ENCODE results near the gene SF3A2.

Gene SF3A2

GRCh38 chr19:2236314-2237050, at the start of gene SF3A2, which contains the start of gene PLEKHJ1:
SF3A2 (plus strand) TSS chr19:2236824; CDS start chr19:2243419, 6,595 bp downstream.
PLEKHJ1 (minus strand) TSS chr19:2236329; CDS start chr19:2236248, 81 bp downstream.
- peak; percentile 99 for DNase-seq (ENCODE audit: low read depth)
- Histone ChIP-seq H3K4me3 (ENCODE audit: low read length) (peak within 1 kb of the TSS; percentile 89), H3K27me3 (replicated peaks; ENCODE audit: control insufficient read depth, insufficient read depth, low read length) (no peaks in the 10 kb centered on the region), H3K9me3 (ENCODE audit: control insufficient read depth, low read length) (no peaks in the 10 kb centered on the region), H3K36me3 (ENCODE audit: control insufficient read depth, insufficient read depth, low read length, severe bottlenecking) (peaks cover 18% of the 10 kb centered on the region), H3K9ac (ENCODE audit: low read length) (peak within 1 kb of the TSS; percentile 97), H3K4me1 (ENCODE audit: control insufficient read depth, insufficient read depth, low read length) (peaks cover 51% of the 10 kb centered on the region)

DNA sequence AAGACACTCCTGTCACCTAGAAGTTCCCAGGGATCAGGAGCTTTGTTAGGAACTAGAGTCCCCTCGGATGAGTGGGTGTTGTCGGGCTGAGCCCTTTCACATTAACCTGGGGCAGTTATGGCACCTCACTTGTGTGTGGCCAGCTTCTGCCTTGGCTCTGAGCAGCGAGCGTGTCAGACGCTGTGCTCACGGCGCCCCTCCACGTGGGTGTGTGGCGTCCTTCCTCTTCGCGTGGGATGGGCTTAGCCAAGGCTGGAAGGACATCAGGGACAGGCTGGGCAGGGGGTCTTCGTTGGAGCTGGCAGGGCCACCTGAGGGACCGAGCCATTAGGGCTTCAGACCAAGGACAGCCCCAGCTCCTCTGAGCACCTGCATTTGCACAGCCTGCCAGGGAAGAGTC, 49.5 kb upstream of the SF3A2 start:
- Histone ChIP-seq H3K27me3 (replicated peaks; ENCODE audit: control insufficient read depth, insufficient read depth, low read length) (no peaks in the 10 kb centered on the region), H3K4me1 (ENCODE audit: control insufficient read depth, insufficient read depth, low read length) (peaks cover 24% of the 10 kb centered on the region), H3K9ac (ENCODE audit: low read length) (peak overlapping the region; percentile 86), H3K36me3 (ENCODE audit: control insufficient read depth, insufficient read depth, low read length, severe bottlenecking) (peaks cover 58% of the 10 kb centered on the region), H3K9me3 (ENCODE audit: control insufficient read depth, low read length) (no peaks in the 10 kb centered on the region), H3K4me3 (ENCODE audit: low read length) (peak overlapping the region; percentile 55)
- no peak for DNase-seq (ENCODE audit: low read depth)

DNA sequence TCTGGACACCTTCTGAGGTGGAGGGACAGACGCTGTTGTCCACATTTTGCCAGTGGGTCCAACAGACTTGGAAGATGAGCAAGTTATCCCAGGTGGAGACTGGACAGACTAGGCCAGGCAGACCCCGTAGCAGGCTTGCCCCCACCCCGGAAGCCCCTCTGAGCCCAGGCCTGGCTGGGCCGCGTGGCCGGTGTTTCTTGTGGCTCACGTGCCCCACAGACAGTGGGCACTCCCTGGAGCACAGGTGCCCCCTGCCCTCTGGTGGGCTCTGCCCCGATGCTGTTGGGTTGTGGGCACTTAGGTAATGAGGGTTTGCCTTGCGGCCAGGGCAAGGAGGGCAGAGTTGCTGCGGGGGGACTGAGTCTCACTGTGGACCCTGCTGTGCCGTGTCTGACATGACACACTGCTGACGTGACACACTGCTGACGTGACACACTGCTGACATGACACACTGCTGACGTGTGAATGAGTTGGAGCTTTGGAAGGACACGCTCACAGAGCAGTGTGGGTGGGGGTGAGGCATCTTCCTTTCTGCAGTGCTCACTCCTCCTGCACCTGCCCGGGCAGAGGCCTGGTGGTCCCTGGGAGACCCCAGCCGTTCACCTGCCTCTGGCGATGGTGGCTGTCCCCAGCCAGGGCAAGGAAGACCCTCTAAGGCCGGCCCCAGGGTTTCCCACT, 47.8 kb upstream of the SF3A2 start:
- no peaks in the 10 kb centered on the region for H3K9me3 ChIP-seq (ENCODE audit: control insufficient read depth, low read length)
- no peak for DNase-seq (ENCODE audit: low read depth)
- peaks cover 24% of the 10 kb centered on the region for H3K4me1 ChIP-seq (ENCODE audit: control insufficient read depth, insufficient read depth, low read length)
- H3K27me3 ChIP-seq (replicated peaks; ENCODE audit: control insufficient read depth, insufficient read depth, low read length): no peaks in the 10 kb centered on the region
- H3K36me3 ChIP-seq (ENCODE audit: control insufficient read depth, insufficient read depth, low read length, severe bottlenecking): peaks cover 63% of the 10 kb centered on the region
- H3K4me3 ChIP-seq (ENCODE audit: low read length): no peak overlapping the region
- no peak overlapping the region for H3K9ac ChIP-seq (ENCODE audit: low read length)

DNA sequence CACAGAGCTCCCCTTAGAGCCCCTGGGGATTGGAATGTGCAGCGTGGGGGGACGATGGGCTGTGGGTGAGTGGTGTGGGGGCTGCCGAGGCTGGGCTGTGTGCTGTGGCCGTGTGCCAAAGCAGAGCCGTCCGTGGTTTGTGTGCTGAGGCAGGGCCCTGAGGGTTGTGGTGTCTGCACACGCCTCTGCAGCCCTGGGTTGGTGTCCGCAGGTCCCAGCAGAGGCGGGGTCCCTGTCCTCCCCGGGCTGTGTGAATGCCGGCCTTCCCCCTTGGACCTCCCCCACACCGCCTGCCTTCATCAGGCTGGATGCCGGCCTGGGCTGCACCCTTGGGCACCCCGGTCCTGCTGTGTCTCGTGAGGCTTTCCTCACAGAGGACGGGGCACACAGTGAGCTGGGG, 46.7 kb upstream of the SF3A2 start:
- Histone ChIP-seq H3K4me1 (ENCODE audit: control insufficient read depth, insufficient read depth, low read length) (peaks cover 22% of the 10 kb centered on the region), H3K36me3 (ENCODE audit: control insufficient read depth, insufficient read depth, low read length, severe bottlenecking) (peaks cover 60% of the 10 kb centered on the region), H3K27me3 (replicated peaks; ENCODE audit: control insufficient read depth, insufficient read depth, low read length) (no peaks in the 10 kb centered on the region), H3K4me3 (ENCODE audit: low read length) (no peak overlapping the region), H3K9ac (ENCODE audit: low read length) (peak overlapping the region; percentile 39), H3K9me3 (ENCODE audit: control insufficient read depth, low read length) (no peaks in the 10 kb centered on the region)
- DNase-seq (ENCODE audit: low read depth): no peak

GRCh38 chr19:2190848-2191455, 45.7 kb upstream of the SF3A2 start:
- H3K27me3 ChIP-seq (replicated peaks; ENCODE audit: control insufficient read depth, insufficient read depth, low read length): no peaks in the 10 kb centered on the region
- no peak overlapping the region for H3K4me3 ChIP-seq (ENCODE audit: low read length)
- H3K36me3 ChIP-seq (ENCODE audit: control insufficient read depth, insufficient read depth, low read length, severe bottlenecking): peaks cover 70% of the 10 kb centered on the region
- no peak for DNase-seq (ENCODE audit: low read depth)
- H3K9ac ChIP-seq (ENCODE audit: low read length): no peak overlapping the region
- no peaks in the 10 kb centered on the region for H3K9me3 ChIP-seq (ENCODE audit: control insufficient read depth, low read length)
- H3K4me1 ChIP-seq (ENCODE audit: control insufficient read depth, insufficient read depth, low read length): peaks cover 13% of the 10 kb centered on the region

DNA sequence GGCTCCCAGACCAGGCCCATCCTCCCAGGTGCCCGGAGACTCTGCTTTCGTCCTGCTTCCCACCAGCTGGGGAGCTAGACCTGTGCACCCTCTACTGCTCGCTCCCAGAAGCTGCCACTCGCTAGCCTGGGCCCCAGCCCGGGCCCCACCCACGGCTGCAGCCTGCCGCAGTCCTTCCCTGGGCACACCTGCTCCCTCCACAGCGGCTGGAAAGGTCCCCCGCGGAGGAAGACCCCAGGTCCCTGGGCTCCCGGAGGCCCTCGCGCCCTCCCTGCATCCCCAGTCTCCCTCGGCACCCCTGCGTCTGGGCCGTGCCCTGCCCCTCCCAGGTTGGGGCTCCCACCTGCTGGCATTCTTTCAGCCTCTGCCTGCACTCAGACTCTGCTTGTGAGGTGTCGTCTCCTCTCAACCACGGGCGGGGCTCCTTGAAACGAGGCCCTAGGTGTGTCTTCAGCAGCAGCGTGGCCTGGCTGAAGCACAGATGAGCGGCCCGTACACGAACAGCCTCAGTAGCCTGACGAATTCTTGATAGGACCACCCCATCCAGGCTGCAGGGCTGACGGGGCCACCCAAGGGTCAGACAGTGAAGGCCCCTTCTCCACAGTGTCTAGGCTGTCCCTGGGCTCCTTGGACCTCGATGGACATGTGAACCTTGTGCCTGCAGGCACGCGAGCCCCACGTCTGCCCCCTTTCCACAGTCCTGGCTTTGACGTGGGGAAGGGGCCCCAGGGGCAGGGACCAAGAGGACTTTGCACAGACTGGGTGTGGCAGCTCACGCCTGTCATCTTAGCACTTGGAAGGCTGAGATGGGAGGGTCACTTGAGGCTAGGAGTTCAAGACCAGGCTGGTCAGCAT, 44.9 kb upstream of the SF3A2 start:
- H3K9me3 ChIP-seq (ENCODE audit: control insufficient read depth, low read length): no peaks in the 10 kb centered on the region
- peaks cover 77% of the 10 kb centered on the region for H3K36me3 ChIP-seq (ENCODE audit: control insufficient read depth, insufficient read depth, low read length, severe bottlenecking)
- no peak for DNase-seq (ENCODE audit: low read depth)
- peaks cover 8% of the 10 kb centered on the region for H3K4me1 ChIP-seq (ENCODE audit: control insufficient read depth, insufficient read depth, low read length)
- H3K27me3 ChIP-seq (replicated peaks; ENCODE audit: control insufficient read depth, insufficient read depth, low read length): no peaks in the 10 kb centered on the region
- H3K4me3 ChIP-seq (ENCODE audit: low read length): no peak overlapping the region
- H3K9ac ChIP-seq (ENCODE audit: low read length): no peak overlapping the region

DNA sequence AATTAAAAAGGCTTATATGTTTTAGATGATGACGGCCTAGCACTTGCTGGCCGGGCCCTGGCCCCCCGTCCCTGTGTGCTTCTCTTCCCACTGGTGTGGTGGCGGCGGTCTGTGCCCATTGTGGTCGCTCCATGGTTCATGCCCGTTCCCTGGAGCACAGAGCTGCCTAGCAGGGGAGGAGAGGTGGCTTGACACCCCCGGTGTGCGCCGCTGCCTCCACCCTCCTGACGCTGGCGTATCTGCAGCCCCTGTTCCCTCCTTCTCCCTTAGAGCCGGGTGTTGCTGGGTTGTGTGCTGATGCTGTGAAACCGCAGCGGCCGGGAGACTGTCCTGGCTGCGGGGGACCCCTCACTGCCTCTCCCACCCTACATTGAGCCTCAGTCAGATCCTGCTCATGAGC, 43.8 kb upstream of the SF3A2 start:
- Histone ChIP-seq H3K9me3 (ENCODE audit: control insufficient read depth, low read length) (no peaks in the 10 kb centered on the region), H3K27me3 (replicated peaks; ENCODE audit: control insufficient read depth, insufficient read depth, low read length) (no peaks in the 10 kb centered on the region), H3K9ac (ENCODE audit: low read length) (no peak overlapping the region), H3K4me3 (ENCODE audit: low read length) (no peak overlapping the region), H3K4me1 (ENCODE audit: control insufficient read depth, insufficient read depth, low read length) (no peaks in the 10 kb centered on the region), H3K36me3 (ENCODE audit: control insufficient read depth, insufficient read depth, low read length, severe bottlenecking) (peaks cover 84% of the 10 kb centered on the region)
- DNase-seq (ENCODE audit: low read depth): no peak

DNA sequence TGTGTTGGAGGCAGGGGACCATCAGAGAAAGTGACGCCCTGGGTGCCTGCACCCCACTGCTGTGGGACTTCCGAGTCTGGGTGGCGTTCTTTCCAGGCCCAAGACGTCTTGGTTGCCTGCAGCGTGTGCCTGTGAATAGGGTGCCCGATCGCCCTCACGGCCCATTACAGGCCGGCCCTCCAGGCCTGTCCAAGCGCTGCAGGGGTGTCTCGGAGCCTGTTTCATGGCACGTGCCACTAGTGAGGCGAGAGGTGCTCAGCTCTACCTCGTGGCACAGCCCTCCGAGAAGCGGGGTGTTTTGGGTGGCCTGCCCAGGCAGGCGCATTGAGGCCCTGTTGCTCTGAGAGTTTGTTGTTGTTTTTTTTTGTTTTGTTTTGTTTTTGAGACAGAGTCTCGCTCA, 42.8 kb upstream of the SF3A2 start:
- no peaks in the 10 kb centered on the region for H3K27me3 ChIP-seq (replicated peaks; ENCODE audit: control insufficient read depth, insufficient read depth, low read length)
- no peak for DNase-seq (ENCODE audit: low read depth)
- no peaks in the 10 kb centered on the region for H3K9me3 ChIP-seq (ENCODE audit: control insufficient read depth, low read length)
- no peaks in the 10 kb centered on the region for H3K4me1 ChIP-seq (ENCODE audit: control insufficient read depth, insufficient read depth, low read length)
- H3K4me3 ChIP-seq (ENCODE audit: low read length): no peak overlapping the region
- no peak overlapping the region for H3K9ac ChIP-seq (ENCODE audit: low read length)
- H3K36me3 ChIP-seq (ENCODE audit: control insufficient read depth, insufficient read depth, low read length, severe bottlenecking): peaks cover 77% of the 10 kb centered on the region

DNA sequence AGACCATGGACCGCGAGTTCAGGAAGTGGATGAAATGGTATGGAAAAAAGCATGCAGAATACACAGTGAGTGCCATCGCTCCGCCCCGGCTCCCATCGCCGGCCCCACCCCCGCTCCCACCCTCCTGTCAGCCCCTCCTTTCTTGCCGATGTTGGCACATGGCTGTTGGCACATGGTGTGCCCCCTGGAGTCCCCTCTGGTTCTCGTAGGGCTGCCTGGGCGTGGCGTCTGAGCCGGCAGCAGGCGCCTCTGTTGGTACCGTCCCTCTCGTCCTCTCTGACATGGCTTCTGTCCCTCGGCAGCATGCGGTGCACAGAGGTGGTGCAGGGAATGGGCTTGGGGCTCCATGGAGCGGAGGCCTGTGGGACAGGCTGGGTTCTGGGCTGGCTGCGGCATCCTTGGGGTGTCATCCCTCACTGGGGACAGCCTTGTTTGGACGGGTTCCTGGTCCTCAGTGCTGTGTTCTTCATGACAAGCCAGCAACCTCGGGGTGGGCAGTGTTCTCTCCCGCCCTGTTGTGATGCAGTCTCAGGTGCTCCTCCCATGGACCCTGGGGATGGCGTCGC, 42.0 kb upstream of the SF3A2 start:
- Histone ChIP-seq H3K4me1 (ENCODE audit: control insufficient read depth, insufficient read depth, low read length) (no peaks in the 10 kb centered on the region), H3K27me3 (replicated peaks; ENCODE audit: control insufficient read depth, insufficient read depth, low read length) (no peaks in the 10 kb centered on the region), H3K9me3 (ENCODE audit: control insufficient read depth, low read length) (no peaks in the 10 kb centered on the region), H3K4me3 (ENCODE audit: low read length) (no peak overlapping the region), H3K36me3 (ENCODE audit: control insufficient read depth, insufficient read depth, low read length, severe bottlenecking) (peaks cover 69% of the 10 kb centered on the region), H3K9ac (ENCODE audit: low read length) (no peak overlapping the region)
- DNase-seq (ENCODE audit: low read depth): no peak

GRCh38 chr19:2195361-2195760, 41.3 kb upstream of the SF3A2 start:
- H3K4me1 ChIP-seq (ENCODE audit: control insufficient read depth, insufficient read depth, low read length): no peaks in the 10 kb centered on the region
- no peak for DNase-seq (ENCODE audit: low read depth)
- no peak overlapping the region for H3K9ac ChIP-seq (ENCODE audit: low read length)
- no peak overlapping the region for H3K4me3 ChIP-seq (ENCODE audit: low read length)
- H3K27me3 ChIP-seq (replicated peaks; ENCODE audit: control insufficient read depth, insufficient read depth, low read length): no peaks in the 10 kb centered on the region
- peaks cover 62% of the 10 kb centered on the region for H3K36me3 ChIP-seq (ENCODE audit: control insufficient read depth, insufficient read depth, low read length, severe bottlenecking)
- no peaks in the 10 kb centered on the region for H3K9me3 ChIP-seq (ENCODE audit: control insufficient read depth, low read length)
